GM12878 (cell line): ENCODE measurements around the gene RANBP9.

Source experiments
- CREB1 ChIP-seq: IDR thresholded peaks from 2 replicates; pipeline ENCODE4 v1.6.1; 2012; ENCODE audit warnings: low read depth, mild to moderate bottlenecking, inconsistent platforms
- KDM1A ChIP-seq: fragments of 200-600 bp; sonication (generic); IDR thresholded peaks from 2 replicates; pipeline ENCODE4 v1.6.1; 2016; ENCODE audit warnings: borderline replicate concordance
- MTA3 ChIP-seq: IDR thresholded peaks from 2 replicates; pipeline ENCODE4 v1.6.1; 2012; ENCODE audit warnings: low read length, inconsistent platforms, borderline replicate concordance
- MYB ChIP-seq: fragments of 150-350 bp; IDR thresholded peaks from 2 replicates; pipeline ENCODE4 v1.6.1; 2014; ENCODE audit warnings: mild to moderate bottlenecking, low read depth, low read length, borderline replicate concordance
- MYC ChIP-seq: IDR thresholded peaks from 2 replicates; pipeline ENCODE4 v1.6.1; 2011; ENCODE audit warnings: mild to moderate bottlenecking, low read length, moderate library complexity, inconsistent platforms; ENCODE audit not compliant: insufficient read depth, insufficient replicate concordance, insufficient read length, severe bottlenecking
- NBN ChIP-seq: fragments of 450-650 bp; IDR thresholded peaks from 2 replicates; pipeline ENCODE4 v1.6.1; 2016
- NR2C2 ChIP-seq: IDR thresholded peaks from 2 replicates; pipeline ENCODE4 v1.6.1; 2011; ENCODE audit warnings: borderline replicate concordance, low read depth; ENCODE audit not compliant: control insufficient read depth, insufficient read length
- POLR2A ChIP-seq: IDR thresholded peaks from 2 replicates; pipeline ENCODE4 v1.6.1; 2011; ENCODE audit warnings: low read depth, mild to moderate bottlenecking, low read length
- SMAD5 ChIP-seq: IDR thresholded peaks from 2 replicates; pipeline ENCODE4 v1.6.1; 2016; ENCODE audit warnings: antibody characterized with exemption, low read depth
- TAF1 ChIP-seq: IDR thresholded peaks from 2 replicates; pipeline ENCODE4 v1.6.1; 2011; ENCODE audit warnings: mild to moderate bottlenecking, low read depth, low read length, borderline replicate concordance
- TF ChIP-seq, protein P1 (sequence below), 3 experiments: IDR thresholded peaks in 2 of 3; conservative IDR thresholded peaks in 1 of 3; 2 replicates each; pipeline ENCODE4 v1.5.1; 2011; ENCODE audit warnings: low read depth in 3 of 3, low read length in 3 of 3, mild to moderate bottlenecking in 3 of 3, control low read depth in 2 of 3, moderate library complexity in 2 of 3, inconsistent platforms in 1 of 3, mixed read lengths in 1 of 3; ENCODE audit not compliant: control insufficient read depth in 2 of 3, insufficient read depth in 1 of 3; ENCODE audit errors: extremely low read depth in 1 of 3
- TF ChIP-seq, protein P2 (sequence below): IDR thresholded peaks from 2 replicates; pipeline ENCODE4 v1.6.1; 2012; ENCODE audit warnings: low read depth, low read length, improper control_type of control experiment
- TF ChIP-seq, protein P3 (sequence below): IDR thresholded peaks from 2 replicates; pipeline ENCODE4 v1.6.1; 2012; ENCODE audit warnings: low read depth, low read length, improper control_type of control experiment
- TF ChIP-seq, protein P4 (sequence below): fragments of 450-650 bp; IDR thresholded peaks from 2 replicates; pipeline ENCODE4 v1.6.1; 2017; ENCODE audit warnings: mild to moderate bottlenecking, low read depth, inconsistent platforms; ENCODE audit not compliant: poor library complexity, severe bottlenecking

DNA sequence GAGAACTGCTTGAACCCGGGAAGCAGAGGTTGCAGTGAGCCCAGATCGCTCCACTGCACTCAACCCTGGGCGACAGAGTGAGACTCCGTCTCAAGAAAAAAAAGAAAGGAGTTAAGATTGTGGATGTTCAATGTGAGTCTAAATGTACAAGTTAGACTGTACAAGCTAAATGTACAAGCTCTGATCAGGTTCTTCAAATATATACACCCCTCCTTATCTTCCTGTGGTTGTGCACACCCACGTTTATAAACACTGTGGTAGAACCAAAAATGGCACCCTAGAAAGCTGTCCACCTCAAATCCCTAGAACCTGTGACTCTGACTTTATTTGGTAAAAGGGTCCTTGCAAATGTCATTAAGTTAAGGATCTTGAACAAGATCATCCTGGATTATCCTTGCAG lies 11.2 kb upstream of the RANBP9 start:
- TF ChIP-seq, protein P1, sequence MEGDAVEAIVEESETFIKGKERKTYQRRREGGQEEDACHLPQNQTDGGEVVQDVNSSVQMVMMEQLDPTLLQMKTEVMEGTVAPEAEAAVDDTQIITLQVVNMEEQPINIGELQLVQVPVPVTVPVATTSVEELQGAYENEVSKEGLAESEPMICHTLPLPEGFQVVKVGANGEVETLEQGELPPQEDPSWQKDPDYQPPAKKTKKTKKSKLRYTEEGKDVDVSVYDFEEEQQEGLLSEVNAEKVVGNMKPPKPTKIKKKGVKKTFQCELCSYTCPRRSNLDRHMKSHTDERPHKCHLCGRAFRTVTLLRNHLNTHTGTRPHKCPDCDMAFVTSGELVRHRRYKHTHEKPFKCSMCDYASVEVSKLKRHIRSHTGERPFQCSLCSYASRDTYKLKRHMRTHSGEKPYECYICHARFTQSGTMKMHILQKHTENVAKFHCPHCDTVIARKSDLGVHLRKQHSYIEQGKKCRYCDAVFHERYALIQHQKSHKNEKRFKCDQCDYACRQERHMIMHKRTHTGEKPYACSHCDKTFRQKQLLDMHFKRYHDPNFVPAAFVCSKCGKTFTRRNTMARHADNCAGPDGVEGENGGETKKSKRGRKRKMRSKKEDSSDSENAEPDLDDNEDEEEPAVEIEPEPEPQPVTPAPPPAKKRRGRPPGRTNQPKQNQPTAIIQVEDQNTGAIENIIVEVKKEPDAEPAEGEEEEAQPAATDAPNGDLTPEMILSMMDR (IDR thresholded peaks at IDR 0.05 in 2 of 3, conservative IDR thresholded peaks at IDR 0.05 in 1 of 3; ENCODE audit: control insufficient read depth in 2 of 3, extremely low read depth in 1 of 3, insufficient read depth in 1 of 3, low read depth in 3 of 3, low read length in 3 of 3): no peak
- no peak for TF ChIP-seq KDM1A
- TF ChIP-seq CREB1: no peak
- TF ChIP-seq, protein P2, sequence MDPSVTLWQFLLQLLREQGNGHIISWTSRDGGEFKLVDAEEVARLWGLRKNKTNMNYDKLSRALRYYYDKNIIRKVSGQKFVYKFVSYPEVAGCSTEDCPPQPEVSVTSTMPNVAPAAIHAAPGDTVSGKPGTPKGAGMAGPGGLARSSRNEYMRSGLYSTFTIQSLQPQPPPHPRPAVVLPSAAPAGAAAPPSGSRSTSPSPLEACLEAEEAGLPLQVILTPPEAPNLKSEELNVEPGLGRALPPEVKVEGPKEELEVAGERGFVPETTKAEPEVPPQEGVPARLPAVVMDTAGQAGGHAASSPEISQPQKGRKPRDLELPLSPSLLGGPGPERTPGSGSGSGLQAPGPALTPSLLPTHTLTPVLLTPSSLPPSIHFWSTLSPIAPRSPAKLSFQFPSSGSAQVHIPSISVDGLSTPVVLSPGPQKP: no peak
- no peak for TF ChIP-seq POLR2A
- TF ChIP-seq MYC: no peak
- TF ChIP-seq, protein P3, sequence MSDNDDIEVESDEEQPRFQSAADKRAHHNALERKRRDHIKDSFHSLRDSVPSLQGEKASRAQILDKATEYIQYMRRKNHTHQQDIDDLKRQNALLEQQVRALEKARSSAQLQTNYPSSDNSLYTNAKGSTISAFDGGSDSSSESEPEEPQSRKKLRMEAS: no peak
- no peak for TF ChIP-seq SMAD5
- no peak for TF ChIP-seq NR2C2
- TF ChIP-seq TAF1: no peak
- TF ChIP-seq MYB: no peak
- TF ChIP-seq, protein P4, sequence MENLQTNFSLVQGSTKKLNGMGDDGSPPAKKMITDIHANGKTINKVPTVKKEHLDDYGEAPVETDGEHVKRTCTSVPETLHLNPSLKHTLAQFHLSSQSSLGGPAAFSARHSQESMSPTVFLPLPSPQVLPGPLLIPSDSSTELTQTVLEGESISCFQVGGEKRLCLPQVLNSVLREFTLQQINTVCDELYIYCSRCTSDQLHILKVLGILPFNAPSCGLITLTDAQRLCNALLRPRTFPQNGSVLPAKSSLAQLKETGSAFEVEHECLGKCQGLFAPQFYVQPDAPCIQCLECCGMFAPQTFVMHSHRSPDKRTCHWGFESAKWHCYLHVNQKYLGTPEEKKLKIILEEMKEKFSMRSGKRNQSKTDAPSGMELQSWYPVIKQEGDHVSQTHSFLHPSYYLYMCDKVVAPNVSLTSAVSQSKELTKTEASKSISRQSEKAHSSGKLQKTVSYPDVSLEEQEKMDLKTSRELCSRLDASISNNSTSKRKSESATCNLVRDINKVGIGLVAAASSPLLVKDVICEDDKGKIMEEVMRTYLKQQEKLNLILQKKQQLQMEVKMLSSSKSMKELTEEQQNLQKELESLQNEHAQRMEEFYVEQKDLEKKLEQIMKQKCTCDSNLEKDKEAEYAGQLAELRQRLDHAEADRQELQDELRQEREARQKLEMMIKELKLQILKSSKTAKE: no peak
- no peak for TF ChIP-seq MTA3
- TF ChIP-seq NBN: no peak
